AG04449 (cell line): Measurements from ENCODE around the gene XRCC1.

ENCODE experiments used
- CTCF ChIA-PET: fragments of 350-600 bp; formaldehyde crosslinking; extraction: SDS; loops from one replicate; lab custom pipeline; 2021; ENCODE audit warnings: antibody characterized with exemption; lab: Yijun Ruan, JAX
- POLR2A ChIA-PET: fragments of 400-600, 350-600 bp; formaldehyde crosslinking; extraction: SDS; loops from one replicate; lab custom pipeline; 2020; ENCODE audit warnings: antibody characterized with exemption, inconsistent platforms; lab: Yijun Ruan, JAX
- DNase-seq: peaks from one replicate; pipeline ENCODE4 v3.0.0-alpha.2; 2010; ENCODE audit warnings: low read depth, low spot score
- H3K4me3 ChIP-seq: 2 replicates; pipeline ENCODE4 v1.5.1; 2011; ENCODE audit warnings: low read depth, mild to moderate bottlenecking, control low read depth, low read length
- CTCF ChIP-seq: IDR thresholded peaks from one replicate; pipeline ENCODE4 v1.5.1; 2011; ENCODE audit warnings: mild to moderate bottlenecking, moderate library complexity, low read length, control low read depth, inconsistent platforms; ENCODE audit not compliant: insufficient read depth; ENCODE audit errors: missing control alignments

Gene XRCC1

GRCh38 chr19:43511324-43511723 is 64.0 kb downstream of the XRCC1 start:
- TF ChIP-seq CTCF = no peak
- POLR2A ChIA-PET = no interaction called here
- CTCF ChIA-PET = interaction anchor here (1.1 to 12.9 kb wide), 3 partner anchors 8 to 63 kb away, joined by 3 to 95 read pairs (median 4); no protein-coding TSS in a partner anchor
- no peak overlapping the region for H3K4me3 ChIP-seq
- DNase-seq = no peak

DNA sequence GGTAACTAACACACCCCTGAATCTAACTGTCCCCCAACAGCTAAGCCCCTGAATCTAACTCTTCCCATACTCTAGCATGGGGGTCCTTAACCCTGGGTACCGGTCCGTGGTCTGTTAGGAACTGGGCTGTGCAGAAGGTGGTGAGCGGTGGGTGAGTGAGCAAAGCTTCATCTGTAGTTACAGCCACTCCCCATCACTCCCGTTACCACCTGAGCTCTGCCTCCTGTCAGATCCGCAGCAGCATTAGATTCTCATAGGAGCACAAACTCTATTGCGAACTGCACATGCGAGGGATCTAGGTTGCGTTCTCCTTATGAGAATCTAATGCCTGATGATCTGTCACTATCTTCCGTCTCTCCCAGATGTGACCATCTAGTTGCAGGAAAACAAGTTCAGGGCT is 64.6 kb downstream of the XRCC1 start:
- no peak for TF ChIP-seq CTCF
- no peak overlapping the region for H3K4me3 ChIP-seq
- ChIA-PET CTCF (interaction anchor here (0.8 to 12.9 kb wide), 4 partner anchors 9 to 84 kb away, joined by 3 to 95 read pairs (median 6); no protein-coding TSS in a partner anchor), POLR2A (no interaction called here)
- no peak for DNase-seq

DNA sequence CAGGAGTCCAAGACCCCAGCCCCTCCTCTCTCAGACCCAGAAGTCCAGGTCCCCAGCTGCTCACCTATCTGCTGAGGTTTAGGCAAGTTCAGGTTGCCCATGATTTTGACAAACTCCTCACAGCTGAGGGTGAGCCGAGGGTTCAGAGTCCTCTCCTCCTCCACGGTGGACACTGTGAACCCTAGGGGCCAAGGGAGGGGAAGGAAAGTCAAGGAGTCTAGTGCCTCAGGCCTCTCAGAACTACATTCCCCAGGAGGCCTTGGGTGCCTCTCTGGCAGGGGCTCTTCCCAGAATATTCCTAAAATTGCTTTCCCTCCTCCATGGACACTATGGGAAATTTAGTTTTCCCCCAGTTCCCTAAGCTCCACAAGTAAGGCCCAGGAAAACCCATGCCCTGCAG is 67.4 kb downstream of the XRCC1 start:
- CTCF ChIA-PET = interaction anchor here (1.6 to 12.9 kb wide), 2 partner anchors 12 to 60 kb away, joined by 10 to 95 read pairs; no protein-coding TSS in a partner anchor
- DNase-seq = no peak
- POLR2A ChIA-PET = no interaction called here
- H3K4me3 ChIP-seq = no peak overlapping the region
- TF ChIP-seq CTCF = no peak

- ChIA-PET POLR2A (no interaction called here), CTCF (interaction anchor here (12.9 kb wide), 1 partner anchor 58 kb away, joined by 95 read pairs; no protein-coding TSS in a partner anchor)
- H3K4me3 ChIP-seq = no peak overlapping the region
- DNase-seq = no peak
- no peak for TF ChIP-seq CTCF
These were observed 68.7 kb downstream of the XRCC1 start for GRCh38 chr19:43506629-43507028.

DNA sequence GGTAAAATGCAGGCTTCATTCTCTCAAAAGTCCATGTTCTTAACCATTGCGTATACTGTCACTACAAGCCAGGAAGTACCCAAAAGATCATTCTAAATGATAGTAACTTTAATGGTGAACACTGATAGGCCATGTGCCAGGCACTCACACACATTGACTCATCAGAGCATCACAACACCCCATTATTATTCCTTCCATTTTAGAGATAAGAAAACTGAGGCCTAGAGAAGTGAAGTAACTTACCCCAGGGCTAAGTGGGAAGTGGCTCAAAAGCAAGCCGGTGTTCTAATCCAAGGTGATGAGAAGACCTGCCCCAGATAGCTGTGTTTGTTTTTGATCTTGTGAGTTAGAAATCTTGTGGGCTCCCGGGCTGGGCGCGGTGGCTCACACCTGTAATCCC is 69.4 kb downstream of the XRCC1 start:
- POLR2A ChIA-PET = no interaction called here
- H3K4me3 ChIP-seq = no peak overlapping the region
- CTCF ChIA-PET = interaction anchor here (12.9 kb wide), 1 partner anchor 58 kb away, joined by 95 read pairs; no protein-coding TSS in a partner anchor
- no peak for TF ChIP-seq CTCF
- DNase-seq = no peak

DNA sequence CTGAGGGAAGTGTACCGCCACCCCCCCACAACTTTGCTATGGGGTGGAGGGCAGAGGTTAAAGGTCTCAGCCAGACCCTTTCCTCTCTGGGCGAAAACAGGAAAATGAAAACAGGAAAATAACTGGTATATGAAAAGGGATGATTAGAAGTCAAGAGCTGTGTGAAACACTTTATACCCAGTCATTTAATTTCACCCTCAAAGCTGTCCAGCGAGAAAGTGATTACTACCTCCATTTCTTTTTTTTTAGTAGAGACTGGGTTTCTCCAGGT is 70.2 kb downstream of the XRCC1 start:
- no peak overlapping the region for H3K4me3 ChIP-seq
- POLR2A ChIA-PET = interaction anchor here (0.6 to 0.8 kb wide), 2 partner anchors 13 to 19 kb away, joined by 3 to 4 read pairs; no protein-coding TSS in a partner anchor
- TF ChIP-seq CTCF = no peak
- DNase-seq = no peak
- CTCF ChIA-PET = interaction anchor here (0.9 to 12.9 kb wide), 6 partner anchors 13 to 73 kb away, joined by 3 to 95 read pairs (median 4); no protein-coding TSS in a partner anchor
